Coronary artery (tissue), 2 donors: ENCODE data around the gene IRF2BP2.

ENCODE experiments used
- DNase-seq: peaks from one replicate; pipeline ENCODE4 v3.0.0-alpha.2; 2017; ENCODE audit warnings: low spot score
- H3K27ac ChIP-seq, 2 donors: fragments of 200-600 bp; sonication (generic); one replicate each; pipeline ENCODE4 v1.5.1; 2016 to 2019
- H3K4me3 ChIP-seq: fragments of 200-600 bp; sonication (generic); 2 replicates; pipeline ENCODE4 v1.5.1; 2016; ENCODE audit warnings: mild to moderate bottlenecking, moderate library complexity
- CTCF ChIP-seq: fragments of 200-600 bp; sonication (generic); IDR thresholded peaks from one replicate; pipeline ENCODE4 v1.5.1; 2019; ENCODE audit warnings: antibody characterized with exemption

Gene IRF2BP2

DNA sequence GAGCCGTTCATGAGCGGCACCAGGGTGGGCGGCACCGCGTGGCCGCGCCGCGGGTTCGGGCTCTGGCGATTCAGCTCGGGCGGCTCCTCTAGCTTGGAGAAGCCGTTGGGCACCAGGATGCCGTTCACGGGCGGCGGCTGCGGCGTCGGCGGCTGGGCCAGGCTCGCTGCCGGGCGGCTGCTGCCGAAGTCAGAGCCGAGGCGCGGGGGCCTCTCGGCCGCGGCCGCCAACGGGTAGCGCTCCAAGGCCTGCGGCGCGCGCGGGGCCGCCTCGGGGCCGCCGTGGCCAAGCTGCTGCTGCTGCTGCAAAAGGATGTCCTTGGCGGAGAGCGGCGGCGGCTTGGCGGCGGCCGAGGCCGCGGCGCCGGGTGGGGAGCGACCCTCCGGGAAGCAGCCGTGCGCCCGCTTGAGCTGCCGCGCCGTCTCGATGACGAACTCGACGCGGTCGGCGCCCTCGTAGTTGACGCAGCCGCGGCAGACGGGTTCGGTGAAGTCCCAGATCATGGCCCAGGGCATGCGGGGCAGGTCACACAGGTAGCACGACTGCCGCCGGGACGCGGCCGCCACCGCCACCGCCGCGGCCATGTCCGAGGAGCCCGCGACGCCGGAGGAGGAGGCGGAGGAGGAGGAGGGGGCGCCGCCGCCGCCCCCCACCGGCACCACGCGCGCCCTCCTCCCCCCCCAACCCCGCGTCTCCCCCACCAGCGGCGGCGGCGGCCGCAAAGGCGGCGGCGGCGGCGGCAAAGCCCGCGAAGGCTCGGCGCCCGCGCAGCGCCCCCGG, 877 bp downstream of the IRF2BP2 start:
- Histone ChIP-seq H3K27ac (peak overlapping the region; percentile 96 to 100), H3K4me3 (peak overlapping the region; percentile 96)
- TF ChIP-seq CTCF = no peak
- peak; percentile 77 for DNase-seq

GRCh38 chr1:234608025-234608910, 1.7 kb downstream of the IRF2BP2 start:
- Histone ChIP-seq H3K4me3 (peak overlapping the region; percentile 96), H3K27ac (peak overlapping the region; percentile 96 to 100)
- DNase-seq = peak; percentile 90
- no peak for TF ChIP-seq CTCF

DNA sequence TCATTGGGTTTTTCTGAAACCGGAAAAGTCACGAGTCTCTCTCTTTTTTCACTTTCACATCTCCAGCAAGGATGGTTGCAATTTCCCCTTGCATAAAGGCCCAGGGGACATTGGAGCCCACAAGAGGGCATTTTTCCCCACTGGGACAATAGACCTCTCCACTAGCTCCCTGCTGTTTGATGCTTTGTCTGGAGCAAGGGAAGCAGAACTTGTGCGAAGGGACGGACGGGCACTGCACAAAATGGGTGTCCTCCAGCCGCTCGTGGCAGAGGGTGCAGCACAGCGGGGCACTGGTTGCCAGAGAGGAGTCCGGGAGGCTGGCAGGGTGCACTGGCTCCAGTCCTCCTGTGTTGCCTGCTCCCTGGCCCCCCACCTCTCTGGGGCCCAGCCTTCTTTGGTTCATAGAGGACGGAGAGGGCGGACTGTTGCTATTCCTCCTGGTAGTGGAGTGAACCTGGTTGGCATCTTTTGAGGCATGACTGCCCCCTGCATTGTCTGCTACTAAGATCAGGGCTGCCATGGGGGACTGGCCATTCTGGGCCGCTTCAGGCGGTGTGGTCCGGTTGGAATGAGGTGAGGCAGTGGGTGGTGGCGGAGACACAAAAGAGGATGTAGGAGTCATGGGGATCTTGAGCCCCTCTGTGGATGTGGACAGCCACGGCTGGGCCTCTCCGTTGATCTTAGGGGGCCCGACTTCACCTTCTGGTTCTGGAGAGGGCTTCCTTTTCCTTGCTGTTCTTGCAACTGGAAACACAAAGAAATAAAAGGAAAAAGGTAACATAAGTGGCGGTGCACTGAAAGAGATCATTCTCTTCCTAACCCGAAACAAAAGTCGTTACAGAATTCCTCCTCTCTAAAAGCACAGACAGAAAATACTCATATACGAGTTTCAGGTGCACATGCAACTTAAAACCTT, 2.6 kb downstream of the IRF2BP2 start:
- TF ChIP-seq CTCF = no peak
- Histone ChIP-seq H3K27ac (peak overlapping the region; percentile 96 to 100), H3K4me3 (peak overlapping the region; percentile 96)
- no peak for DNase-seq

DNA sequence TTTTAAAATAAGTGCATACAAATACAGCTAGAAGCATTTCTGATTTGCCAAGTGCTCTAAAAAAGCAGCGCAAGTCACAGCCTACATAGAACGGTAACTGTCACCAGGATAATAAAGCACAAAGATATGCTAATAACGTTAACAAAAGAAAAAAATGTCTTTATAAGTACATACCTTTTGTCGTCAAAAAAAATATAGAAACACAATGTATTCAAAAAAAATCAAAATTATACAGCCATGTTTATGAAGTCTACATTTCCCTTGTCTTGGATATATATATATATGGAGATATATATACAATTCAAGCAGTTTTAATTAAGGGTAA, 3.2 kb downstream of the IRF2BP2 start:
- peak overlapping the region; percentile 96 to 100 for H3K27ac ChIP-seq
- peak overlapping the region; percentile 96 for H3K4me3 ChIP-seq
- TF ChIP-seq CTCF = no peak
- DNase-seq = no peak

DNA sequence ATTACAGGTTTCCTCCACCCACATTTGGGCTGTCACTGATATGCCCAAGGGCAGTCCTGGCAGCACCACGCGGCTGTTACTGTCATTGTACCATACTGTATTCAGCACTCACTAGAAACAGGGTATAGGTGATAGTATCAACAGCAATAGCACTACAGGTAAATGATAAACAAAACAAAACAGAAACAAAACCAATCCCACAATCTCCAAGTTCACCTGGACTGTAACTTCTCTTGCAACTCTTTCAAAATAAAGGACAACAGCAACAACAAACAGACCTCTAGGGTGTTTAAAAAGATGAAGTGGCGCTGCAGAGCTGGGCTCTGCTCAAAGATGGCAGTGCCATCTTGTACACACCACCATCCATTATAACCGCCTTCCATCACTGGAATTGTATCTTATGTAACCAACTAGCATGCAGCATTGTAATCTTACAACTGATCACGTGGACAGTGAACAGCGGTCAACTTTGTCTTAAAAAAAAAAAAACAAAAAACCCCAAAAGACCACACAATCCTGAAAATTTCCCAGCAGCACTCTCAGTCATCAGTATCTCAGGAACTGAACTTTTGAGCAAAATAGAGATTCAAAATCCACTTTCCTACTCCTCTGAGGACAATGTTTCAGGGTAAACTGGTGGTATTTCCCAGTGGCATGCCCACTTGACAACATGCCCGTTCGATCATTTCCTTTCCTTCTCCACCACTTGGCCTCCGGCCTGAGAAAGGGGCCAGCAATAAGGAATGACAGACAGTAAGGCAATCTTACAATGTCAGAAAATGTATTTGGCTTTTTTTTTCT, 3.8 kb downstream of the IRF2BP2 start:
- Histone ChIP-seq H3K4me3 (peak overlapping the region; percentile 96), H3K27ac (peak overlapping the region; percentile 96 to 100)
- TF ChIP-seq CTCF = no peak
- no peak for DNase-seq

- peak overlapping the region; percentile 96 to 100 for H3K27ac ChIP-seq
- no peak for DNase-seq
- H3K4me3 ChIP-seq = peak overlapping the region; percentile 96
- no peak for TF ChIP-seq CTCF
Measured at GRCh38 chr1:234605399-234605982, 4.5 kb downstream of the IRF2BP2 start.
